Kidney capillary endothelial cell (primary cell): ENCODE results near the gene PIK3R6.

Experiments used
- DNase-seq: peaks from one replicate; pipeline ENCODE4 v3.0.0-alpha.2; 2018; ENCODE audit warnings: low spot score

The PIK3R6 gene

DNA sequence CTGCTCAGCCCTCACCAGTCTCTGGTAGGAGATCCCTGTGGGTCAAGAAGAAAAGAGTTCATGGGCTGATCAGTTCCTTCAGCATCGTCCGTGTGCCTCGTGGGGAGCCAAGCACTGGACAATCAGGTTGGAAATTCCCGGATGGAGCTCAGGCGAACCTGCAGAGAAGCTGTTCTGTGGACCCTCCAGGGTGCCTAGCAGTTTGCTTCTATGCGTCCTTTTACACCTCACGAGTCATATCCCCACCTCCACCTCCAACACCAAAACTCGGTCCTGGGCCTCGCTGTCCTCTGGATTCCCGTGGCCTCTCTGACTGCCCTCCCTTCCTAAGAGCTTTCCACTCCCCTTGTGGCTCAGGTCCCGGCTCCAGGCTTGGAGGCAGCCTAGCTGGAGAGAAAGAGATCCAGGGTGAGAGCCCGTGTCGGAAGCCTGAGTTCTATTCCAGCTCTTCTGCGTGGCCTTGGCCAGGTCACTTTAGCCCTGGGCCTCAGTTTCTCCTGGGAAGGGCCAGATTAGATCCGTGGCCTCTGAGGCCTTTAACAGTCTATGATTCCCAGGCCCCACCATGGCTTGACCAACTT, 26.2 kb upstream of the PIK3R6 start:
- no peak for DNase-seq

DNA sequence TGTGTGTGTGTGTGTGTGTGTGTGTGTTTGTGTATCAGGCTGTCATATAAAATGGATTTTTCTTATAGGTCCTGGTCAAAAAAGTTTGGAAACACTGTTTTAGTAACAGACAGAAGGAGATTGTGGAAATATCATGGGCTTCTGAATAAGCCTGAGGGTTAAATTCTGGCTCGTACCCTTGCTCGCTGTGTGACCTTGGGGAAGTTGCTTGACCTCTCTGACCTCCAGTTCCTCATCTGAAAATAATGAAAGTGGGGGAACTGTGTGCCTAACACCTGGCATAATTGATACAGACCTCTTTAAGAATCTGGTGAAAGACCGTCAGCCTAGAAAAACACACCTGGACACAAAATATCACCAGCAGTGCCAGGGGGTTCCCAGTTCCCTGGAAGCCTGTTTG, 25.6 kb upstream of the PIK3R6 start:
- no peak for DNase-seq

DNA sequence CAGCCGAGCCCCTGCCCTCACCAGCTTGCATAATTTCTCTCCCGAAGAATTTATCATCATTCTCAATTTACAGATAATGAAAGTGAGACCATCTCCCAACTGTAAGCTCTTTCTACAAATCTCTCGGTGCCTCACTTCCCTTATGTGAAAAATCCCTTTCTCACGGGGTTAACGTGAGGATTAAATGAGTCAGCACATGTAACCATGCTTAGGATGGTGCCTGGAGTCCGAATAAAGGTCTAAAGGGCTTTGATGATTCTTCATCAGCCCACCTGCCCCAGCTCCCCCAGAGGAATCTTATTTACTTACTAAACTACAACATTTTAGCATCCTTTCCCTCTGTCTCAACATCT, 24.8 kb upstream of the PIK3R6 start:
- no peak for DNase-seq

DNA sequence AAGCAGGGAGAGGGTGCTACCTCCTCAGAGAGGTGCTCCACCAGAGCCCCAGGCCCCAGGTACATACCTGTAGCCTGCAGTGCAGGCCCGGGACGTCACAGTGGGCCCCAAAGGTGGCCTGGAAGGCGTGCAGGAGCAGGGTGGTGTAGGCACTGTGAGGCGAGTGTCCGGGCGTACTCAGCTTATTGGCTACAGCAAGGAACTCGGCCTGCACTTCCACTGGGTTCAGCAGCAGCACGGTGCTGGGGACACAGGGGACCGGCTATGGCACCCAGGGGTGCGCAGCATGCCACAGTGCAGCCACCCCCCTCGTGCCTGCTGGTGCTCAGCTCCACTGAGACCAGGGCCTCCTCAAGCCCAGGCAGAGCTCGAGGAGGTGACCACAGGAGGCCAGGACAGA, 23.2 kb upstream of the PIK3R6 start:
- no peak for DNase-seq

DNA sequence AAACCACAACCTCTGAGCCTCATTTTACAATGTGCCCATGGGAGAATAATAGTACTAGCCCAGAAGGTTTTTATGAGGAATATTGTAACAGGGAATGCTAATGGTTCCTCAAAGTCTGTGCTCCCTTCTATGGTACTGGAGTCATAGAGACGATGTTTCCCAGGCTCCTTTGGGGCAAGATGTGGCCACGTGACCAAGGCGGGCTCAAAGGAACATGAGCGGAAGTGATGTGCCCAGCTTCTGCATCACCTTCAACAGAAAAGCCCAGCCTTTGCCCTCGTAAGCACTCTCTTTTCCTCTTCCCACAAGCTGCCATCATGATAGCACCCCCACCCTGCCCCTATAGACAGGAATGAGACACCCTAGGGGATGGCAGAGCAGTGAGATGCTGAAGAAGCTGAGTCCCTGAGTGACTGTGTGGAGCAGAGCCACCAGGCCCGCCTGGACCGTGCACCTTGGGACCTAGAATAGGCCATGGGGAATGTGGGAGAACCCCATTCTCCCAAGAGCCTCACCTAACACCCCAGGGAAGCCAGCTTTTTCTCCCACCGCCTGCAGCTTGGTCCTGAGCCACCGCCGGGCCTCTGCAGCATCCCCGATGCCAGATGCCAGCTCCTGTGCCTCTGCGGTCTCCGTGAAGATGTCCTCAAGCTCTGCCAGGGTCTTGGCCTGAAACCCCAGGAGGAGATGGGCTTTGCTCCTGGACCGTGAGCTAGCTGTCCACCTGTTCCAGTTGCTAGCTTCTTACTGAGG, 22.2 kb upstream of the PIK3R6 start:
- no peak for DNase-seq

DNA sequence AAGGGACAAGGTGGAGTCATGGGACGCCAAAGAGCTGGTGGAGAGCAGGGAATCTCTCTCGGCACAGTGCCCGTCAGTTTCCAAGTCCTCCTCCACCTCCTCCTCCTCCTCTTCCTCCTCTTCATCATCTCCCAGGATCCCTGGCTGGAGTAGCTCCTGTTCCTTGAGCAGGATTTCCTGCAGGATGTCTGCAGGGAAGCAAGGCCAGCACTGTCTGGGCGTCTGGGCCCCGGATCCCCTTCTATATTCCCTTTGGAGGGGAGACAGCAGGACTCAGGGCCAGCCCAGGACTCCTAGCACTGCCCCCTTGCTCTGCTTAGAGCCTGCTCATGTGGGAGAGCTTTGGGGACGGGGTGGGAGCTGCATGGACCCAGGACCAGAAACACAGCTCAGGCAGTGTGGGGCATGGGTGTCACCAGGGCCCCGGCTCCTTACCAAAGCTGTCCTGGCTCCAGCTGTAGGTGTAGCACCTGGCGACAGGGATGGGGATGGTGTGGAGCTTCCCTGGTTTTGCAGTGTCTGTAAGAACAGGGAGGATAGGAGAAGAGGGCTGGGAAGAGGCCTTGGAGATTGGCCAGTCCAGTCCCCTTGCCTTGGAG, 21.3 kb upstream of the PIK3R6 start:
- peak; percentile 34 for DNase-seq

DNA sequence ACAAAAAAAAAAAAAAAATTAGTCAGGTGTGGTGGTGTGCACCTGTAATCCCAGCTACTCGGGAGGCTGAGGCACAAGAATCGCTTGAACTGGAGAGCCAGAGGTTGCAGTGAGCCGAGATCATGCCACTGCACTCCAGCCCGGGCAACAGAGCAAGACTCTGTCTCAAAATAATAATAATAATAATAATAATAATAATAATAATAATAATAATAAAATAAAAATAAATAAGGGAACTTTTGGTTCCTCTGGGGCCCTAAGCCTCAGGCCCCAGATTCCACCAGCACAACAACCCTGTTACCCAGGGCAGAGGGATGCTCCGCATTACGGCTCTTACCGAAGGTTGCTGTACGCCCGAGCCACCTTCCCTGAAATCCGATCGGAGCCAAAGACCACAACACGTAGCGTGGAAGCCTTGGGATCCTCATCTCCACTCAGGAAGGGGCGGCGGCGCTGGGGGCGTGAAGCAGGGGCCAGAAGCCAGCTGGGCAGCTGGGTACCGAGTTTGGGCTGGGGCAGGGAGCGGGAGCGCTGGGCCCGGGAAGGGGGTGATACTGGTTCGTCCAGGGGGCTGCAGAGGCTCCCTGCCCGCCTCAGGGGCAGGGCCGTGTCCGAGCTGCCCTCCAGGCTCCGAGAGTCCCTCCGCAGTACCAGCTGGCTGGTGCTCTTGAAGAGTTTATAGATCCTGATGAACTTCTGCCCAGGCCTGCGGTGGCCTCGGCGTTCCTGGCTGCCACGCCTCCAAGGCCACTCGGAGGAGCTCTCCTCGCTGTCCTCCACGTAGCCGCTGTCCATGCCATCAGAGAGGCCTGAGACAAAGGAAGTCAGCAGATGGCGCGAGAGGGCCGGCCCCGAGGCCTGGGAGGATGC, 20.6 kb upstream of the PIK3R6 start:
- DNase-seq = no peak

DNA sequence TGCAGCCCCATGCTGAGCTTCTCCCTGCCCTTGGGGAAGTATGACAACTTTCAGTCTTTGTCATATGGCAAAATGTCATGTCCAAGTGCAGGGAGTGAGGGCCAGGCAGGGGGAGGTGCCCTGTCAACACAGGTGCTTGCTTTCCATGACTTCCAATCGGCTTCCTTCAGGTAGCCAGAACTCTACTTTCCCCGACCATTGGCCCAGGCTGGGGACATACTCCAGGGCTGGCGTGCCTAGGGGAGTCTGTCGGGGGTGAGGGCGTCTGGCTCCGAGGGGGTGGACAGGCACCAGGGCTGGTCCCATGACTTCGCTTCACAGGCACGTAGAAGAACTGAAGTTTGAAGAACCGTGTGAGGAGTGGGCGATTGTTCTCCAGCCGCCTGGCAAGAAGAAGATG, 19.8 kb upstream of the PIK3R6 start:
- no peak for DNase-seq

DNA sequence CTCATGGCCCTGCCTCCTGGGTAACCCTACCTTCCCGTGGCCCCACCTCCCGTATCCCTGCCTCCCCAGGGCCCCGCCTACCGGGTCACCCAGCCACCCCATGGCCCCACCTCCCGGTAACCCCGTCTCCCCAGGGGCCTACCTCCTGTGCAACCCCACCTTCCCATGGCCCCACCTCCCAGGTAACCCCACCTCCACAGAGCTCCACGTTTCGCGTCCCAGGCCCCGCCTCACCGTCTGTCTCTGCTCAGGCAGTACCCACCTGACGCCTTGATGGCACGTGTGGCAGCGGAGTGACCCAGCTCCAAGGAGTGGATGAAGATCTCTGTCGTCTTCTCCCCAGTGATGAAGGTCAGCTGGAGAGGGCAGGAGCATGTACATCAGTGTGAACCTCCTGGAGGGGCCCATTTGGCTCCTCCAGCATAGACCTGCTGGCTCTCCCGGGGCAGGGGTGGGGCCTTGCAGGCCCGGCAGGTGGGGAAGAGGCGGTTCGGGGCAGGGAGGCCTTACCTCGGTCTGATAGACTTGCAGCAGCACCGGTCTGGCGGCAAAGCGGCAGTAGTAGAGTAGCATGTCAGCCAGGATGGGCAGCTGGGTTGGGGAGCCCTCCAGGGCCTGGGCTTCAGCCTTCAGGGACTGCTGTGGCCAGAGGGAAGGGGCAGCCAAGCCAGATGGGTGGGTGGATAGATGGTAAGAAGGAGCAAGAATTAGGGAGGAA, 18.7 kb upstream of the PIK3R6 start:
- no peak for DNase-seq

DNA sequence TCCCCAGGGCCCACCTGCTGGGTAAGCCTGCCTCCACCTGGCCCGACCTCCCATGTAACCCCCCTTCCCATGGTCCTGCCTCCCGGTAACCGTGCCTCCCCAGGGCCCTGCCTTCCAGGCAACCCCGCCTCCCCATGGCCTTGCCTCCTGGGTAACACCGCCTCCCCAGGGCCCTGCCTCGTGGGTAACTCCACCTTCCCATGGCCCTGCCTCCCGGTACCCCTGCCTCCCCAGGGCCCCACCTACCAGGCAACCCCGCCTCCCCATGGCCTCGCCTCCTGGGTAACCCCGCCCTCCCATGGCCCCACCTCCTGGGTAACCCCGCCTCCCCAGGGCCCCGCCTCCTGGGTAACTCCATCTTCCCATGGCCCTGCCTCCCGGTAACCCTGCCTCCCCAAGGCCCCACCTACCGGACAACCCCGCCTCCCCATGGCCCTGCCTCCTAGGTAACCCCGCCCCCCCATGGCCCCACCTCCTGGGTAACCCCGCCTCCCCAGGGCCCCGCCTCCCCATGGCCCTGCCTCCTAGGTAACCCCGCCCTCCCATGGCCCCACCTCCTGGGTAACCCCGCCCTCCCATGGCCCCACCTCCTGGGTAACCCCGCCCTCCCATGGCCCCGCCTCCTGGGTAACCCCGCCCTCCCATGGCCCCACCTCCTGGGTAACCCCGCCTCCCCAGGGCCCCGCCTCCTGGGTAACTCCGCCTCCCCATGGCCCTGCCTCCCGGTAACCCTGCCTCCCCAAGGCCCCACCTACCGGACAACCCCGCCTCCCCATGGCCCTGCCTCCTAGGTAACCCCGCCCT, 17.9 kb upstream of the PIK3R6 start:
- peak; percentile 11 for DNase-seq

DNA sequence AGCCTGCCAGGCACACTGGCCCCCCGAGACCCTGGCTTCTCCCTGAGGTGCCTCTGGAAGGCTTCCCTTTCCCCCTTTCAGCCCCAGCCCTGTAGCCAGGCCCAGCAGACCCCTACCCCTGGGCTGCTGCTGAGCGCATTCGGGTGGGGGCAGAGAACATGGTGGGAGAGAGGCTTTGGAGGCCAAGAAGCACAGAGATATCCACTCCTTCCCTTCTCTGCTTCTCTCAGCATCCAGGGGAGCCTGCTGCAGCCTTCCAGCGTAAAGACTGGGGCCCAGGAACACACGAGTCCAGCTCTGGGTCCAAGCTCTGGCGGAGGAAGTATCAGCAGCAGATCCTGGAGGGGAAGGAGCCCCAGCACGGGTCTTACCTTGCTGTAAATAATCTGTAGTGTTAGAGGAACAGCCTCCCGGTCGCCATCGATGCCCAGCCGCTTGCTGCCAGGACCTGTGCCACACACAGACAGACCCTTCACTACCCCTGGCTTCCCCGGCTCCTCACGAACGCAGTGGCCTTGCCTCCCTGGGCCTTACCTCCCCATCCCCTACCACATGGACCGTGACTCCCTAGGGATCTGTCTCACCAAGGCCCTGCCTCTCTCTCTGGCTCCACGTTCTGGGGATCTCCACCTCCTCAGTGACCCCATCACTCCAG, 17.0 kb upstream of the PIK3R6 start:
- no peak for DNase-seq

DNA sequence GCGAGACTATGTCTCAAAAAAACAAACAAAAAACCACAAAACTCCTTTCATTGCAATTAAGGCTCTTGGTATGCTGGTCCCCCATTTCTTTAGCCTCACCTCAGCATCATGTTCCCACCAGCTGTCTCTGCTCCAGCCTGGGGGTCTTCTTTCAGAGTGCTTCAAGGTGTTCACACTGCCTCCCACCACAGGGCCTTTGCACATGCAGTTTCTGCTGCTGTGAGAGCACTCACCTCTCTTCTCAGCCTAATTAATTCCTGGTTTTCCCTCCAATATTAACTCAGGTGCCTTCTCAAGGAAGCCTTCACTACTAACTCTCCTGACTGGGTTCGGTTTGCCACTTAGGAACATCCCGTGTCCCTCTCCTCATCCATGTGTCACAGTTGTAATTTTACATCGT, 15.9 kb upstream of the PIK3R6 start:
- DNase-seq = no peak

DNA sequence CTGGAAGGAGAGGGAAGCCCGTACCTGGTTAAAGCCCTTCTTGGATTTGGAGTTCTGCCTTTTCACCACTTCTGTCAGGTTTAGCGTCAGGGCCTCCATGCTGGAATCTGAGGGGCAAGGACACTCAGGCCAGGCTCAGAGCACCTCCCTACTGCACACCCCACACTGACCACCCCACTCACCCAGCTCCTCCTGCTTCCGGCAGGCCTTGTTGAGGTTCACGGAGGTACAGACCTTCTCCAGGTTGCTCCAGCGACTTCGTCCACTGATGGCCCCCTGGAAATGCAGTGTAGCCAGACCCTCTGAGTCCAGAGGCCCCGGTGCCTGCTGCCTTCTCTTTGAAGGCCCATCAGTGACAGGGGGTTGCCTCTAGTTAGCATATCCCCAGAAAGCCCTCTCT, 14.1 kb upstream of the PIK3R6 start:
- no peak for DNase-seq

DNA sequence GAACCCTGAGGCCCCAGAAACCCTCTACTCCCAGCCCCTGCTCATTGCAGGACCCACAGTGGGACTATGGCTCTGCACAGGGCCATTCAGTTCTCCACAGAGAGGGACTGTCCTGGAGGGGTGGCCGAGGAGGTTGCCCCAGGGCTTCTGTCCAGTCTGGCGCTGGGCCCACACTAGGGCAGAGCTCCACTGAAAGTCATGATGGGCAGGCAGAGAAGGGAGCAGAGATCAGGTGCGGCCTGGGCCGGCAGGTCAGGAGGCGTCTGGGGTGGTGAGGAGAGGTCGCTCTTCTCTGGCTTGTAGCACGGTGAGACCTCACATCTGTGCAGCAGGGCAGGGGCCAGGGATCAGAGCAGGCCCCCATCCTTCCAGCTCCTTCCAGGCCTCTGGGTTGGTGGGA, 13.0 kb upstream of the PIK3R6 start:
- DNase-seq = no peak

DNA sequence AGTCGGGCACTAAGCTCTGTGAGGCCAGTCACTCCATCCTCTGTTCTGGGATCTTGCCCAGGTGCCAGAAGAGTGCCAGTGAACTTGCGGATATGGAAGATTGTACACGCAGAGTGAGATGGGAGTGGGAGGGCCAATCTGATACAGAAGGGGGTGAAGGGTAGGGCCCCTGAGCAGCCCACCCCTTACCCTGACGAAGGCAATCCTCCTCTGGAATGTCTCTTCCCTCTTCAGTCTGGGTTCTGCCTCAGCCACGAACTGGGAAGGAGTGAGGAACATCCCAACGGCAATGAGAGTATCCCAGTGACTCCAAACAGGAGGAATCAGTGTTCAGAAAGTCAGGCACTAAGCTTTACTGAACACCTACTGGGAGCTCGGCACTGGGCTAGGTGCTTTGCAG, 11.9 kb upstream of the PIK3R6 start:
- DNase-seq = no peak

DNA sequence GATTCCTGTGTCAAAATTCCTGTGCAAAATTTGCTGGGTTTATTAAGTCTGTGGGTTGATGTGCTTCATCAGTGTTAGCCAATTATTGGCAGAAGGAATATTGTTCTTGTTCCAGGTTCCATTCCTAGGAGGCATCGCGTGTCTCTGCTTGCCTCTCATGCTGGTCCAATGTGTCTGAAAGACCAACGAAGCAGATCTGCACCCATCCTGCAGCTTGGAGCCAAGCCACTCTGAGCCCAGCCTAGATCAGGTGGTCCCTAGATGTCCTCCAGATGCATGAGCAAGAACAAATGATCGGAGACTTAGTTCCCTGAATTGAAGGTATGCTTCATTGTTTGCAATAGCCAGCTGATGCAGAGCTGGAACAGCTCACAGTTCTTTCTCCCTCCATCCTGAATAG, 10.5 kb upstream of the PIK3R6 start:
- no peak for DNase-seq

DNA sequence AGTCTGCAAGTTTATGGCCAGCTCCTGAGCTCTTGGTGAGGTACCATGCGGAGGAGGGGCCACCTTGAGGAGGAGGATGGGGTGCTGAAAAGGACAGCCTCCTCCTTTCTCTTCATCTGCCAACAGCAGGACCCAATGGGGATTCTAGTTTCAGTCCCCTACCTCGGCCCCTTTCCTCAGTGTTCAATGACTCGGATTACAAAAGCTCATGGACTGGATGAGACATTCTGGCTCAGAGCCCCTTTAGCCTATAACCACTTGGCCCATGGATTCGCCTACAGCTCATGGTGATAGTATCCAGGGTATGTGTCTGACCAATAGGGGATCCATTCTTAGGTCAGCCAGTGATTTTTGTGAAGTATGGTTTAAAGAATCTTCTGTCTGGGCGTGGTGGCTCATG, 8.5 kb upstream of the PIK3R6 start:
- no peak for DNase-seq

DNA sequence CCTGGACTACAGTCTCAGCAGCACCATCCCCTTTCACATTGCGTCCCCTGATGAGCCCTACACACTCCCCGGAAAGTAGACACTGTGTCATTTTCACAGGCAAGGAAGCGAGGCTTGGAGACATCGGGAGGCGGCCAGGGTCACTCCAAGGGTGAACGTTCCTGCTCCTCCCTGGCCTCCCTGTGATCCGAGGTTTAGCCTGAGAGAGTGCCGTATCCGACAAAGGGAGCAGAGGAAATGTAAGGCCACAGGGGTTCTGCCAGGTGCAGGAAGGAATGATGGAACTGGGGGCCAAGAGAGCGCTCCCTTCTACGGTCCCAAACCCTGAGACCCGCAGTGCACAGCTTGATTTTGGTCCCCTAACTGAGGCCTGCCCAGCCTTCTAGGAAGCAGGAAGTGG, 8.0 kb upstream of the PIK3R6 start:
- no peak for DNase-seq

DNA sequence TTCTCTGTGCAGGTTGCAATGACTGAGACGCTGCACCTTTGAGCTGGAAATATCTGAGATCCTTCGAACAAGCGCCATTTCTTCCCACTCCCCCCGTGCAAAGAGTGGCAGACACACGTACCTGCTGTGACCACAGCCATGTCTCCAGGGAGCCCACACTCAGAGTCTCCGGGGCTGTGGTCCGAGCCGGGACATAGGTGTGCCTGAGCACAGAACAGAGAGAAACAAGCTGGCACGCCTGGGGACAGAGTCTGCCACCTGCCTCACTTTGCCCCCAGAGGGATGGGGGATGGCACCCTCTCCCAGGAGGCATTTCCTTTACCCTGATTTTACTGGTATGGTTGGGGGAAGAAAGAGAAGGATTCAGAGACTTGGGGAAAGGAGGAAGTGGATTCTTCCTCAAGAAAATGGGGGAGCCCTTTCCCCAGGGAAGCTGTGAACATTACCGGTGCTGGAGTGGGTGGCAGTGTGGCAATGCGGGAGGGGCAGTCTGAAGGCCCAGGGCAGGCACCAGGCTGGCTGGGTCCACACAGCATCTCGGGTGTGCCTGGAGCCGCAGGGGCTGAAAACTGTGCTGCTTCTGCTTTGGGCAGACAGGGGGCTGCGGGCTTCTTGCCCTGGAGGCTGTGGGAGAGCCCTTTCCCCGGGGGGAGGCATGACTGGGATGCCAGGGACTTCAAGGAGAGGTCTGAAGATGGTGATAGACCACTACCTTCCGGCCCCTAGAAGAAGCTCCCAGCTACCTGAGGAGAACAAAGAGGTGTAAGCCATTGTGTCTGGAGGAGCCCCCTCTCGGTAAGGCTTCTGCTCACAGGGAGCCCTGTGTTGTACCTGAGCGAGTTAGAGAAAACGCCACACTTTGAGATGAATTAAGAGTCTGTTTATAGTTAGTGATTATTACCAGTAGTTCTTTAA, 6.6 kb upstream of the PIK3R6 start:
- no peak for DNase-seq
